Measurements from ENCODE around the gene FOXO6. TPM values are rescaled to one million over a fixed set of nuclear protein-coding genes. Genes with fewer than 3 reads are reported as not detected.
A peak's percentile ranks its signal among the peaks of the same experiment; 100 is the strongest.

FOXO6 gene
- total RNA-seq, 2 donors from 2014 or later: 1.4 to 1.9 TPM

GRCh38 chr1:41320895-41321676, 40.1 kb upstream of the FOXO6 start:
- H3K27ac ChIP-seq: no peak overlapping the region
- peaks cover 0 to 13% of the 10 kb centered on the region in 2 donors for H3K4me1 ChIP-seq
- no peaks in the 10 kb centered on the region for H3K27me3 ChIP-seq
- H3K4me3 ChIP-seq: no peak overlapping the region
- TF ChIP-seq CTCF (IDR thresholded peaks at IDR 0.05): no peak
- no peaks in the 10 kb centered on the region for H3K36me3 ChIP-seq
- no peak for DNase-seq (ENCODE audit: low spot score)
- no peaks in the 10 kb centered on the region for H3K9me3 ChIP-seq

DNA sequence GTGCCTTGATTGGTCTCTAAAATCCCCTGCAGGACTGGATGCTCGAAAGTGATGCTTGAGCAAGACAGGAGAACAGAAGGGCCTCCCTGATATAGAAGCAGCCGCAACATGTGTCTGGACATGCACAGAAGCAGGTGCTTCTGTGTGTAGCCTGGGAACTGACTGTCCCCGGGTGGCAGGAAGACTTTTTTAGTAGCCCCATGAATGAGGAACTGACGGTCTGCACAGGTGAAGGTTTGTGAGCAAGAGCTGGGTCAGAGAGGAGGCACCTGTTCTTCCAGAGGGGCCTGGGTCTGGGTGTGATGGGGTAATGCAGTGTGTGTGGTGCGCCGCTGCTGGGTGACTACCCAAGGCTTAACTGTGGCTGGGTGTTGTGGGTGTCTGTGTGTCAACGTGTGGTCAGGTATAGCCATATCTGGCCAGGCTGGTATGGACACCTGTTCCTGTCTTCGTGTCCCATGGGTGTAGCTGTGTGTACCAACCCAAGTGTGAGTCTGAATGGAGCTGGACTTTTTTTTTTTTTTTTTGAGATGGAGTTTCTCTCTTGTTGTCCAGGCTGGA, 39.1 kb upstream of the FOXO6 start:
- Histone ChIP-seq H3K4me1 (peaks cover 0 to 13% of the 10 kb centered on the region in 2 donors), H3K27me3 (no peaks in the 10 kb centered on the region), H3K27ac (no peak overlapping the region), H3K4me3 (no peak overlapping the region), H3K36me3 (no peaks in the 10 kb centered on the region), H3K9me3 (no peaks in the 10 kb centered on the region)
- no peak for TF ChIP-seq CTCF (IDR thresholded peaks at IDR 0.05)
- no peak for DNase-seq (ENCODE audit: low spot score)

DNA sequence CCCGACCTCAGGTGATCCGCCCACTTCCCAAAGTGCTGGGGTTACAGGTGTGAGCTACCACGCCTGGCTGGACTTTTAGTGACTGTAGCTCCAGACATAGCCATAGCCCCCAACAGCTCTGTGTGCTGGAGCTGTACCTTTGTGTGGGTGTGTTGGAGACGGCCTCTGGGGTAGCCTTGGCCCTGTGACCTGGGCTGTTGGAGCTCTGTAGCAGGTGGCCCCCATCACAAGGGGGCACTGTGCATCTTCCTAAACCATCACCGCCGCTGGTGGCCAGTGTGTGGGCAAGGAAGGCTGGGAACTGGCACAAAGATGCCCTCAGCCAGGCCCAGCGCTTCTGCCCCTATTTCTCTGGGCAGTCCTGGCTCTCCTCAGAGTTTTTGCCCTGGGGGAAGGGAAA, 38.4 kb upstream of the FOXO6 start:
- TF ChIP-seq CTCF (IDR thresholded peaks at IDR 0.05): peak; percentile 26 to 59
- Histone ChIP-seq H3K9me3 (no peaks in the 10 kb centered on the region), H3K27me3 (no peaks in the 10 kb centered on the region), H3K27ac (no peak overlapping the region), H3K36me3 (no peaks in the 10 kb centered on the region), H3K4me1 (peaks cover 0 to 13% of the 10 kb centered on the region in 2 donors), H3K4me3 (no peak overlapping the region)
- no peak for DNase-seq (ENCODE audit: low spot score)

GRCh38 chr1:41323243-41323642, 38.0 kb upstream of the FOXO6 start:
- Histone ChIP-seq H3K4me3 (no peak overlapping the region), H3K36me3 (no peaks in the 10 kb centered on the region), H3K27ac (no peak overlapping the region), H3K4me1 (peaks cover 0 to 13% of the 10 kb centered on the region in 2 donors), H3K9me3 (no peaks in the 10 kb centered on the region), H3K27me3 (no peaks in the 10 kb centered on the region)
- no peak for DNase-seq (ENCODE audit: low spot score)
- no peak for TF ChIP-seq CTCF (IDR thresholded peaks at IDR 0.05)

DNA sequence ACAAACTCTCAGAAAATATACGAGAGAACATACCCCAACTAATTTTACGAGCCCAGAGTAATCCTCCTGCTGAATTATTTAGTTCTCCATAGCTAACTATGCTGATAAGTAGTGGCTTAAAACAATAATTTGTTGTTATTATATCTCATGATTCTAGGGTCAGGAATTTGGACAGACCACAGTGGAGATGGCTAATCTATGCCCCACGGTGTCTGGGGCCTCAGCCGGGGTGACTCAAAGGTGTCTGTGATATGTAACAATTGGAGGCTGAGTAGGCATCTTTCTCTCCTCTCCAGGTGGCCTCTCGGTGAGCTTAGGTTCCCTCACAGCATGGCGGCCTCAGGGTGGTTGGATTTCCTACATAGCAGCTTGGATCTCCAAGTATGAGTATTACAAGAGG, 35.4 kb upstream of the FOXO6 start:
- Histone ChIP-seq H3K27me3 (no peaks in the 10 kb centered on the region), H3K4me1 (peaks cover 0 to 7% of the 10 kb centered on the region in 2 donors), H3K36me3 (no peaks in the 10 kb centered on the region), H3K27ac (no peak overlapping the region), H3K4me3 (no peak overlapping the region), H3K9me3 (no peaks in the 10 kb centered on the region)
- no peak for TF ChIP-seq CTCF (IDR thresholded peaks at IDR 0.05)
- peak; percentile 18 for DNase-seq (ENCODE audit: low spot score)

Measured in right atrium auricular region (tissue), 2 donors.